H1 (cell line): ENCODE data around the gene SLC35E3. TPM values are rescaled to one million over a fixed set of nuclear protein-coding genes. Genes with fewer than 3 reads are reported as not detected.

Source experiments
- ASH2L ChIP-seq: fragments of 200-600, 300-600 bp; sonication (generic); IDR thresholded peaks from one replicate; pipeline ENCODE4 v1.7.1; 2017; ENCODE audit warnings: low read length
- CBX8 ChIP-seq: fragments of 300-800, 300-1000 bp; sonication (generic); IDR thresholded peaks from 2 replicates; pipeline ENCODE4 v1.7.1; 2016; ENCODE audit warnings: low read depth, low read length, borderline replicate concordance
- CHD2 ChIP-seq: IDR thresholded peaks from 2 replicates; pipeline ENCODE4 v1.6.1; 2012; ENCODE audit warnings: low read length, improper control_type of control experiment
- EZH2 ChIP-seq: fragments of 200-600 bp; sonication (generic); IDR thresholded peaks from 2 replicates; pipeline ENCODE4 v1.7.1; 2012; ENCODE audit warnings: low read depth, mild to moderate bottlenecking, moderate library complexity, low read length, inconsistent platforms; ENCODE audit not compliant: severe bottlenecking
- GTF2F1 ChIP-seq: IDR thresholded peaks from 2 replicates; pipeline ENCODE4 v1.6.1; 2012; ENCODE audit warnings: low read depth, low read length, improper control_type of control experiment, borderline replicate concordance
- HDAC6 ChIP-seq: IDR thresholded peaks from one replicate; pipeline ENCODE4 v1.7.1; 2012; ENCODE audit warnings: low read depth, mild to moderate bottlenecking, inconsistent platforms, low read length, moderate library complexity
- JUN ChIP-seq: IDR thresholded peaks from 2 replicates; pipeline ENCODE4 v1.6.1; 2011; ENCODE audit warnings: low read depth, mild to moderate bottlenecking, improper control_type of control experiment, low read length
- KDM4A ChIP-seq: IDR thresholded peaks from one replicate; pipeline ENCODE4 v1.7.1; 2012; ENCODE audit warnings: low read depth, mild to moderate bottlenecking, moderate library complexity, low read length, inconsistent platforms; ENCODE audit not compliant: severe bottlenecking
- MAFK ChIP-seq: IDR thresholded peaks from 2 replicates; pipeline ENCODE4 v1.6.1; 2012; ENCODE audit warnings: low read depth, mild to moderate bottlenecking, improper control_type of control experiment, low read length
- NRF1 ChIP-seq: IDR thresholded peaks from 2 replicates; pipeline ENCODE4 v1.6.1; 2011; ENCODE audit warnings: mild to moderate bottlenecking, low read depth, low read length, improper control_type of control experiment
- PHF8 ChIP-seq: fragments of 200-600 bp; sonication (generic); conservative IDR thresholded peaks from 2 replicates; pipeline ENCODE4 v1.7.1; 2012; ENCODE audit warnings: low read depth, mild to moderate bottlenecking, inconsistent platforms, low read length, moderate library complexity
- RAD21 ChIP-seq, 2 experiments: IDR thresholded peaks in 1 of 2; conservative IDR thresholded peaks in 1 of 2; 2 replicates each; pipeline ENCODE4 v1.6.1; 2011; ENCODE audit warnings: low read depth in 2 of 2, low read length in 2 of 2, improper control_type of control experiment in 1 of 2, inconsistent platforms in 1 of 2, mild to moderate bottlenecking in 1 of 2, moderate library complexity in 1 of 2
- RXRA ChIP-seq: IDR thresholded peaks from 2 replicates; pipeline ENCODE4 v1.6.1; 2011; ENCODE audit warnings: low read depth, mild to moderate bottlenecking, low read length, moderate library complexity; ENCODE audit not compliant: insufficient read depth
- SAP30 ChIP-seq: fragments of 300-600 bp; sonication (generic); IDR thresholded peaks from 2 replicates; pipeline ENCODE4 v1.7.1; 2012; ENCODE audit warnings: low read length, moderate library complexity, mild to moderate bottlenecking, inconsistent platforms; ENCODE audit not compliant: insufficient read depth, insufficient replicate concordance
- SIN3A ChIP-seq, 2 experiments: IDR thresholded peaks in 1 of 2; conservative IDR thresholded peaks in 1 of 2; 2 replicates each; pipeline ENCODE4 v1.6.1; 2011 to 2012; ENCODE audit warnings: low read length in 2 of 2, improper control_type of control experiment in 1 of 2, low read depth in 1 of 2, mild to moderate bottlenecking in 1 of 2
- SIRT6 ChIP-seq: IDR thresholded peaks from one replicate; pipeline ENCODE4 v1.7.1; 2012; ENCODE audit warnings: low read length, inconsistent platforms
- SIX5 ChIP-seq: IDR thresholded peaks from 2 replicates; pipeline ENCODE4 v1.6.1; 2011; ENCODE audit warnings: mild to moderate bottlenecking, low read depth, low read length
- SP2 ChIP-seq: IDR thresholded peaks from 2 replicates; pipeline ENCODE4 v1.6.1; 2012; ENCODE audit warnings: mild to moderate bottlenecking, low read length, inconsistent platforms
- SP4 ChIP-seq: IDR thresholded peaks from 2 replicates; pipeline ENCODE4 v1.6.1; 2012; ENCODE audit warnings: low read length, inconsistent platforms
- polyA plus RNA-seq, 7 experiments: library from polyadenylated mRNA; depleted of rRNA in 3 of 7; stranded (reverse) in 5 of 7; unstranded in 2 of 7; fragments of >200 nt in 5 of 7; fragments of 200-250 nt in 2 of 7; gene quantifications; 1 replicate in 5 of 7; 2 replicates in 1 of 7; 4 replicates in 1 of 7; pipeline versions ENCODE4 v1.2.1 to v1.2.3, GENCODE V29; 2011 to 2013; ENCODE audit warnings: missing spikeins in 2 of 7, mixed read lengths in 2 of 7
- total RNA-seq: library from RNA; stranded (reverse); fragmentation: NEBNext Ultra II Directional; extraction: Animal tissue kit (Norgen Biotek cat#: 25700); gene quantifications from 2 replicates; pipeline ENCODE4 v1.2.1, GENCODE V29; 2021
- TF ChIP-seq, protein P1 (sequence below), 3 experiments: IDR thresholded peaks; 1 replicate in 2 of 3; 2 replicates in 1 of 3; pipeline versions ENCODE4 v1.5.1 to v1.6.1; 2011; ENCODE audit warnings: low read length in 3 of 3, mild to moderate bottlenecking in 3 of 3, inconsistent platforms in 2 of 3, low read depth in 1 of 3, moderate library complexity in 1 of 3; ENCODE audit not compliant: insufficient read depth in 1 of 3; ENCODE audit errors: control extremely low read depth in 1 of 3
- TF ChIP-seq, protein P2 (sequence below): IDR thresholded peaks from 2 replicates; pipeline ENCODE4 v1.6.1; 2012; ENCODE audit warnings: inconsistent platforms

SLC35E3 gene
- total and polyA plus RNA-seq, 2 of the 8 experiments (the other 6 are each of a cell fraction or from before 2014, with no cell fraction given), result 10.0 to 10.9 TPM

DNA sequence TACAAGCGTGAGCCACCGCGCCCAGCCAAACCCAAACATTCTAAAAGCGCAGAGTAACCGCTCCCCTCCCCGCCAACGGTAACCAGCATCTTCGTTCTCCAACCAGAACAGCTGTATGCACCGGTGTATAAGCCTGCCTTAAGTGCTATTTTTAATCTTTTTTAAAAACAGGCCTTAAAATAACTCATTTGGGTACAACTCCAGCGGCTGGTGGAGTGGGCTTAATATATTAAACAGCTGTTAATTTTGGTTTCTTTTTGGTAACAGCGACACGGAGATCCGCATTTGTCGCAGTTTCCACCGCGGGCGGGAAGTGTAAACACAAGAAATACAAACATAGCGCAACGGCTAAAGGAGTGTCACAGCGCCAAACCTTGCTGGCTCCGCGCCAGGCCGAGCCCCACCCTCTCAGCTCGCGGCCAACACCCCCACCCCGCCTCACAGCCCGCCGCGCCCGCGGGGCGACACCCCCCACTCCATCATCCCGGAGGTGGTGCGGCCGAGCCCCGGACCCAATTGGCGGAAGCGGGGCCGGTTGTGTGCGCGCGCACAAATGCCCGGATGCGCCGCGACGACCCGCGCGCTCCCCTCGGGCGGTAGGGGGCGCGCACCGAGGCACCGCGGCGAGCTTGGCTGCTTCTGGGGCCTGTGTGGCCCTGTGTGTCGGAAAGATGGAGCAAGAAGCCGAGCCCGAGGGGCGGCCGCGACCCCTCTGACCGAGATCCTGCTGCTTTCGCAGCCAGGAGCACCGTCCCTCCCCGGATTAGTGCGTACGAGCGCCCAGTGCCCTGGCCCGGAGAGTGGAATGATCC is 61.8 kb downstream of the SLC35E3 start, which contains the start of gene MDM2 (continued):
- TF ChIP-seq GTF2F1 (peak; percentile 51; the same call in 1 of the 2 replicates), SAP30 (peak; percentile 47), PHF8 (peak; percentile 97), SIRT6 (no peak), HDAC6 (no peak), EZH2 (no peak), JUN (no peak), SP2 (no peak), MAFK (no peak), SP4 (peak; percentile 79; the same call in 1 of the 2 replicates), RAD21 (IDR thresholded peaks at IDR 0.05 in 1 of 2, conservative IDR thresholded peaks at IDR 0.05 in 1 of 2; ENCODE audit: low read depth in 2 of 2, low read length in 2 of 2) (peak in 1 of 2 experiments; percentile 28; a peak in 1 of 4 replicates), KDM4A (no peak), NRF1 (no peak), RXRA (no peak), CHD2 (no peak), SIN3A (conservative IDR thresholded peaks at IDR 0.05 in 1 of 2, IDR thresholded peaks at IDR 0.05 in 1 of 2; ENCODE audit: low read depth in 1 of 2, low read length in 2 of 2) (no peak; a peak in 1 of 4 replicates), ASH2L (peak; percentile 69), SIX5 (0 out of 2 replicates have a peak, but pooled peaks have one; percentile 1), CBX8 (no peak)
- TF ChIP-seq, protein P1, sequence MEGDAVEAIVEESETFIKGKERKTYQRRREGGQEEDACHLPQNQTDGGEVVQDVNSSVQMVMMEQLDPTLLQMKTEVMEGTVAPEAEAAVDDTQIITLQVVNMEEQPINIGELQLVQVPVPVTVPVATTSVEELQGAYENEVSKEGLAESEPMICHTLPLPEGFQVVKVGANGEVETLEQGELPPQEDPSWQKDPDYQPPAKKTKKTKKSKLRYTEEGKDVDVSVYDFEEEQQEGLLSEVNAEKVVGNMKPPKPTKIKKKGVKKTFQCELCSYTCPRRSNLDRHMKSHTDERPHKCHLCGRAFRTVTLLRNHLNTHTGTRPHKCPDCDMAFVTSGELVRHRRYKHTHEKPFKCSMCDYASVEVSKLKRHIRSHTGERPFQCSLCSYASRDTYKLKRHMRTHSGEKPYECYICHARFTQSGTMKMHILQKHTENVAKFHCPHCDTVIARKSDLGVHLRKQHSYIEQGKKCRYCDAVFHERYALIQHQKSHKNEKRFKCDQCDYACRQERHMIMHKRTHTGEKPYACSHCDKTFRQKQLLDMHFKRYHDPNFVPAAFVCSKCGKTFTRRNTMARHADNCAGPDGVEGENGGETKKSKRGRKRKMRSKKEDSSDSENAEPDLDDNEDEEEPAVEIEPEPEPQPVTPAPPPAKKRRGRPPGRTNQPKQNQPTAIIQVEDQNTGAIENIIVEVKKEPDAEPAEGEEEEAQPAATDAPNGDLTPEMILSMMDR (IDR thresholded peaks at IDR 0.05; ENCODE audit: control extremely low read depth in 1 of 3, insufficient read depth in 1 of 3, low read depth in 1 of 3, low read length in 3 of 3), result peak; percentile 53 to 68 (median 61)
- TF ChIP-seq, protein P2, sequence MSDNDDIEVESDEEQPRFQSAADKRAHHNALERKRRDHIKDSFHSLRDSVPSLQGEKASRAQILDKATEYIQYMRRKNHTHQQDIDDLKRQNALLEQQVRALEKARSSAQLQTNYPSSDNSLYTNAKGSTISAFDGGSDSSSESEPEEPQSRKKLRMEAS, result peak; percentile 67
